22Rv1 (cell line): ENCODE results near the gene ZNF443.
A peak's percentile ranks its signal among the peaks of the same experiment; 100 is the strongest.
"Not testable (repeated sequence)": the region's sequence is repeated elsewhere in the genome, so short reads cannot be mapped to it uniquely, and the experiment has no call there.

ENCODE experiments used
- H3K27ac ChIP-seq: fragments of 450-650 bp; 2 replicates; pipeline ENCODE4 v1.5.1; 2017
- ZFX ChIP-seq: fragments of 450-650 bp; IDR thresholded peaks from 2 replicates; pipeline ENCODE4 v1.6.1; 2017; ENCODE audit warnings: antibody characterized with exemption, borderline replicate concordance
- TF ChIP-seq, protein P1 (sequence below): fragments of 450-650 bp; IDR thresholded peaks from 2 replicates; pipeline ENCODE4 v1.5.1; 2017; ENCODE audit warnings: mild to moderate bottlenecking

ZNF443 gene

GRCh38 chr19:12448808-12449207 lies 8.0 kb upstream of the ZNF443 start:
- TF ChIP-seq, protein P1, sequence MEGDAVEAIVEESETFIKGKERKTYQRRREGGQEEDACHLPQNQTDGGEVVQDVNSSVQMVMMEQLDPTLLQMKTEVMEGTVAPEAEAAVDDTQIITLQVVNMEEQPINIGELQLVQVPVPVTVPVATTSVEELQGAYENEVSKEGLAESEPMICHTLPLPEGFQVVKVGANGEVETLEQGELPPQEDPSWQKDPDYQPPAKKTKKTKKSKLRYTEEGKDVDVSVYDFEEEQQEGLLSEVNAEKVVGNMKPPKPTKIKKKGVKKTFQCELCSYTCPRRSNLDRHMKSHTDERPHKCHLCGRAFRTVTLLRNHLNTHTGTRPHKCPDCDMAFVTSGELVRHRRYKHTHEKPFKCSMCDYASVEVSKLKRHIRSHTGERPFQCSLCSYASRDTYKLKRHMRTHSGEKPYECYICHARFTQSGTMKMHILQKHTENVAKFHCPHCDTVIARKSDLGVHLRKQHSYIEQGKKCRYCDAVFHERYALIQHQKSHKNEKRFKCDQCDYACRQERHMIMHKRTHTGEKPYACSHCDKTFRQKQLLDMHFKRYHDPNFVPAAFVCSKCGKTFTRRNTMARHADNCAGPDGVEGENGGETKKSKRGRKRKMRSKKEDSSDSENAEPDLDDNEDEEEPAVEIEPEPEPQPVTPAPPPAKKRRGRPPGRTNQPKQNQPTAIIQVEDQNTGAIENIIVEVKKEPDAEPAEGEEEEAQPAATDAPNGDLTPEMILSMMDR, result no peak
- no peak for TF ChIP-seq ZFX

GRCh38 chr19:12439686-12440540 lies 908 bp downstream of the ZNF443 start:
- H3K27ac ChIP-seq, result peak overlapping the region; percentile 84

More at GRCh38 chr19:12448808-12449207, 8.0 kb upstream of the ZNF443 start:
- H3K27ac ChIP-seq, result no peak overlapping the region

GRCh38 chr19:12430726-12431299 lies 10.0 kb downstream of the ZNF443 start:
- H3K27ac ChIP-seq, result not testable (repeated sequence)

DNA sequence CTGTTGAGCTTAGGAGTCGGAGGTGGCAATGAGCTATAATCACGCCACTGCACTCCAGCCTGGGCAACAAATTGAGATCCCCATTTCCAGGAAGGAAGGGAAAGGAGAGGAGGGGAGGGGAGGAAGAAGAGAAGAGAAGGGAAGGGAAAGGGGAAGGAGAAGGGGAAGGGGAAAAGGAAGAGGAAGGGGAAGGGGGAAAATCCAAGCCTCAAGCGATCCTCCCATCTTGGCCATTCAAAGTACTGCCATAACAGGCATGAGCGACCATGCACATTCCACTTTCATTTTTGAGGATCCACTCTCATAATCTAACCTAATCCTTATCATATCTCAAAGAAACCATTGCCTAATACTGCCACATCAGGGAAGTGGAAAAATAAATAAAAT lies 14.9 kb downstream of the ZNF443 start:
- no peak overlapping the region for H3K27ac ChIP-seq
- TF ChIP-seq, protein P1, result no peak
- TF ChIP-seq ZFX, result no peak

DNA sequence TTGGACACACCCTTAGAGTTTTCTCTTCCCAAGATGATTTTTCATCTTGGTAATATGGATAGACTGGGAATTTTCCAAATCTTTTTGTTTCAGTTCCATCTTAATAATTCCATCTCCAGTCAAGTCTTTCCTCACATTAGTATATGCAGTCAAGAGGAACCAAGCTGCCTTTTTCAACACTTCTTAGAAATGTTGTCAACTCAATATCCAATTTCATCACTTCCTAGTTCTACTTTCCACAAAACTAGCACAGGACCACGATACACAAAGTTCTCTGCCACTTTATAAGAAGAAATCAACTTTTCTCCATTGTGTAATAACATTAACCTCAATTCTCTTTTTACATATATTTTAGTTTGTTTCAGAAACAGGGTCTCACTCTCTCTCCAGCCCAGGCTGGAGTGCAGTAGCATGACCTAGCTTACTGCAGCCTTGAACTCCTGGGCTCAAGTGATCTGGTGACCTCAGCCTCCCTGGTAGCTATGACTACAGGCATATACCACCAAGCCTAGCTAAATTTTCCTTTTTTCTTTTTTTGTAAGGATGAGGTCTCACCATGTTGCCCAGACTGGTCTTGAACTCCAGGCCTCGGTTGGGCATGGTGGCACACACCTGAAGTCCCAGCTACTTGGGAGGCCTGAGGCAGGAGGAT lies 15.5 kb downstream of the ZNF443 start:
- no peak for TF ChIP-seq ZFX
- TF ChIP-seq, protein P1, result no peak
- H3K27ac ChIP-seq, result no peak overlapping the region

DNA sequence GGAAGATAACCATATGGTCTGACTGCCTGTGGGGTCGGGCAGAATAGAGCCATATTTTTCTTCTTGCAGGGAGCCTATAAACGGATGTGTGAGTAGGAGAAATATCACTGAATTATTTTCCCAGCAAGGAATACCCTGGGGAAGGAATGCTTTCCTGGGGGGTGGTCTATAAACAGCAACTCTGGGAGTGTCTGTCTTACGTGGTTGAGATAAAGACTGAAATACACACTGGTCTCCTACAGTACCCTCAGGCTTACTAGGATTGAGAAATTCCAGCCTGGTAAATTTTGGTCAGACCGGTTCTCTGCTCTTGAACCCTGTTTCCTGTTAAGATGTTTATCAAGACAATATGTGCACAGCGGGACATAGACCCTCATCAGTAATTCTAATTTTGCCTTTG lies 23.5 kb downstream of the ZNF443 start:
- not testable (repeated sequence) for H3K27ac ChIP-seq

GRCh38 chr19:12411893-12412292 lies 28.9 kb downstream of the ZNF443 start:
- TF ChIP-seq, protein P1, result no peak
- no peak for TF ChIP-seq ZFX
- H3K27ac ChIP-seq, result no peak overlapping the region

GRCh38 chr19:12400633-12401502 lies 40.0 kb downstream of the ZNF443 start, which contains the start of gene ZNF799:
Gene ZNF799, minus strand, starts transcription at chr19:12401271. Its CDS starts 201 bp downstream, at chr19:12401070.
- TF ChIP-seq ZFX, result no peak
- TF ChIP-seq, protein P1, result peak; percentile 26
- H3K27ac ChIP-seq, result peak within 1 kb of the TSS; percentile 95

DNA sequence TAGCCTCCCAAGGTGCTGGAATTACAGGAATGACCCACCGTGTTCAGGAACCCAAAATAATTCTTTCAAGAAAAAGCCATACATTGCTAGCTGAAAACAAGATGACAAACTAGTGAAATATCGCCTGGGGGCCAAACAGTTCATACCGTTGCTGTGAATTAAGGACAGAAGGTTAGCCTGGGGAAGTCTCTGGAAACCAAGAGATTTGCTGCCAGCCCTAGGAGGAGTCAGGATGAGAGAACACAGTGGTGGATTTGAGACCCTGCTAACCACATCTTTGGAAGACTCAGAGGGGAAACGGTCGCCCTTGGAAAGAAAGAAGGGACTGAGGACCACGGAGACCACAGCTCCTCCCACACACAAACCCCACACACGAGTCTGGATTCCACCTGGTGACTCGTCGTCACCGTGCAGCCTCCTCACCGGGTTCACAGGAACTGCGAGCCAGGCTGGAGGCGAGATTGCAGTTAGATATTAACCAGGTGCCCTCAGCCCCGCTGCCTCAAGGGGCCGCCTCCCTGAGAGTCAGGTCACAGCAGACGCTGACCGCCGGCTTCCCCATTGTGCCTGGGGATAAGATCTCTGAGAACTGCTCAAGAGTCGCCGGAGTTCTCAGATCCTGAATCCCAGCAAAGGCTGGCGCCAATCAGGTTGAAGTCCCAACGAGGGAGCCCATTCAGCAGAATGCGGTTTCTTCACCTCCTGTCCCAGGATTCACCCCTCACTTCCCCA lies 40.8 kb downstream of the ZNF443 start:
- peak overlapping the region; percentile 95 for H3K27ac ChIP-seq

DNA sequence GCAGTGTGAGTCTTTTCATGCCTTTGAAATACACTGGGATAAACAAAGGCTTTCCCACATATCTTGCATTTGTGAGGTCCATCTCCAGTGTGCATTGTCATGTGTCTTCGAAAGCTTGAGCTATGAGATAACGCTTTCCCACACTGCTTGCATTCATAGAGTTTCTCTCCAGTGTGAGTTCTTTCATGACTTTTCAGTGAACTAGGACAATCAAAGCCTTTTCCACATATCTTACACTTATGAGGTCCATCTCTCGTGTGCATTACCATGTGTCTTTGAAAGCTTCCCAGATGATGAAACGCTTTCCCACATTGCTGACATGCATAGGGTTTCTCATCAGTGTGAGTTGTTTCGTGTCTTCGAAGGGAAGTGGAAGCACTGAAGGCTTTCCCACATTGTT lies 49.7 kb downstream of the ZNF443 start:
- not testable (repeated sequence) for H3K27ac ChIP-seq

DNA sequence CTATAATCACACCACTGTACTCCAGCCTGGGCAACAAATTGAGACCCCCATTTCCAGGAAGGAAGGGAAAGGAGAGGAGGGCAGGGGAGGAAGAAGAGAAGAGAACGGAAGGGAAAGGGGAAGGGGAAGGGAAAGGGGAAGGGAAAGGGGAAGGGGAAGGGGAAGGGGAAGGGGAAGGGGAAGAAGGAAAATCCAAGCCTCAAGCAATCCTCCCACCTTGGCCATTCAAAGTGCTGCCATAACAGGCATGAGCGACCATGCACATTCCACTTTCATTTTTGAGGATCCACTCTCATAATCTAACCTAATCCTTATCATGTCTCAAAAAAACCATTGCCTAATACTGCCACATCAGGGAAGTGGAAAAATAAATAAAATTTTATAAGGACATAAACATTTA lies 54.5 kb downstream of the ZNF443 start:
- H3K27ac ChIP-seq, result not testable (repeated sequence)
